ENCODE results near the gene ESYT2.
"Not testable (repeated sequence)": the region's sequence is repeated elsewhere in the genome, so short reads cannot be mapped to it uniquely, and the experiment has no call there.

ESYT2 gene

DNA sequence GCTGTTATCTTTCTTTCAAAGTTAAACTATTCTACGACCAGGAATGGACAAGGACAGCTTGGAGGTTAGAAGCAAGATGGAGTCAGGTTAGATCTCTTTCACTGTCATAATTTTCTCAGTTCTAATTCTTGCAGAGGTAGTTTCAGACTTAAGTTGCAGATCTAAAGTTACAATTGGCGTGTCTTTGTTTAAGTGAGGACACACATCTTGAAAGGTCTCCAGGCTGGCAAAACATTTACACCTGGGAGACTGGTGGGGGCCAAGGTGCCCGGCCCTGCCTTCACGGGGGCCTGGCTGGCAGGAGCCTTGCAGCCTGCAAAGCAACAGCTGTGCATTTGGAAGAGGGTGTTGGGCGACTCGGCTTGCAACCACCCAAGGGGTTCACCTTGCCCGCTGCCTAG is 25.4 kb upstream of the ESYT2 start:
- DNase-seq (ENCODE audit: low read depth) = no peak

DNA sequence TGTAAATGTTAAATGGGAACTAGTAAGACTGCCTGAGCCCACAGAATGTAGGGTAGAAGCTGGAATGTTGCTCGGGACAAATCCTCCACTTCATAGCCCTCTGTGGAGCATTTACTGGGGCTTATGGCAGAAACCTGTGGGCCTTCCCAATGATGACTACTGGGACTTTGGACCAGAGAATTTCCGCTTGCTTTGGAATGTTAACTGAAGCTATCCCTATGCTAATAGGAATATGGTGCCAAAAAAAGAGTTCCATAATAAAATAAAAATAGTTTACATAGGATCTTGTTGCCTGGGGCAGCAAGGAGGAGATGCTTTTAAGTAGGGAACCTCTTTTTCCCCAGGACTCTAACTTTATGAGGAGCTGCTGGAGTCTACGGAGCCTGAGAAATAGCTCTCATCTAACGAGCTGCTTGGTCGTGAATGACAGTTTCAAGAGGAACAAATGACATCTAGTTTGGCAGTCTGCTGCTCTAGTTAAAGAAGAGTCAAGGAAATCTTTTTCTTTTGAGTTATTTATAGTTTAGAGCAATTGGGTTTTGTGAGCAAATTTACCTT is 21.3 kb upstream of the ESYT2 start:
- no peak for DNase-seq (ENCODE audit: low read depth)

DNA sequence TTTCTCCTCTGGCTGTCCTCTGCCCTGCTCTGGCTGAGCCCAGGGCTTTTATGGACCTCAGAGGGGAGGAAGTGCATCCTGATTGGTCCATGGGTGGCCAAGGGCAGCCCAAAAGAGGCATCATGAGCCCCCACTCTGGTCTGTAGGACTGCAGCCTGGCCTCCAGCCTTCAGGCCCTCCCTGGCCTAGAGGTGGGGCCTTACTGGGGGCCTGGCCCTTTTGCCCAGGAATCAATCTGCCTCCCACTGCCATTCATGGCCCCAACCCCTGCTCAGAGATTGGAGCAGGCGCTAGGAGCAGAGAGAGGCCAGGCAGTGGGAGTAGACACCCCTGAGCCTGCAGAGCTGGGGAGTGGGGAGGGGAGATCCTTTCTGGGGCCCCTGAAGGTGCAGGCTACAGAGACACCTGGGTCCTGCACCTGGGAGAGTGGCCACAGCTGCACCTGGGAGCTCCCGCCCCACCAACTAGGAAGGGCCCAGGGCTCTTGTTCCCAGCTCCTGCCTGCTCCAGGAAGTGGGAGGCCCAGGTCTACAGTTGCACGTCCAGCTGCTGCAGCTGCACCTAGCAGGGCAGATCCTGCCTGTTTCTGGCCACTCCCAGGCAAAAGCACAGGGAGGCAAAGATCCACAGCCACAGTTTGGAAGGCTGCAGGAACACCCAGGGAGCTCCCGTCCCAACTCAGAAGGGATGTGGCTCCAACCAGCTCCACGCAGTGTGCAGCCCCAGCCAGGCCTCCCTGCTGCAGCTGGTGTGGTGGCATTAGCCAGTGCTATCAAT is 20.6 kb upstream of the ESYT2 start:
- DNase-seq (ENCODE audit: low read depth) = no peak

DNA sequence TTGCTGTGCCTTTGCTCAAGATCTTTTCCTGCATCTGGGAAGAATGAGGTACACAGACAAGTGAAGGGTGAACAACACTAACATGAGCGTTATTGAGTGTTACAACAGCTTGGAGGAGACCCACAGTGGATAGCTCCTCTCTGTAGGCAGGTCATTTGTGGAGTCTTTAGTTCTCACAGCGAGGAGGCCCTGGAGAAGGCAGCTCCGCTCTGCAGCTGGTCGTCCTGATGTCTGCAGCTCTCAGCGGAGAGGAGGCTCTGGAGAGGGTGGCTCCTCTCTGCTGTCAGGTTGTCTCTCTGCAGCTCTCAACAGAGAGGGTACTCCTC is 20.1 kb upstream of the ESYT2 start:
- DNase-seq (ENCODE audit: low read depth) = no peak

DNA sequence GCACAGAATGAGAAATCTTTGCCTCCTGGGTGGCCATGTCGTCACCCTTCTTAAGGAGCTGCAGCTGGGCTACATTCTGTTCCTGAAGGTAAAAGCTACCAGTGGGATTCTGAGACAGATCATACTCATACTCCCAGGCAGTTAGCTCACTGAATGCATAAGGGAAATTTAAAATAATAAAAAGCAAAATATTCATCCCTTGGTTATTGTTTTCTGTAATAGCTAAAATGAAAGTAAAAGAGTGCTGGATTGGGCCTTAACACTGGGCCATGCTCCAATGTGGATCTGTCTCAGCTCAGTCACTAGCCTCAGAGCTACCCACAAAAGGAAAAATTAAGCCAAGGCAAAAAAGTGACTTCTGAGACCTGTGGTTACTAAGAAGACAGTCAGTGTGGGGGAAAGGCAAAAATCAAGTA is 18.1 kb upstream of the ESYT2 start:
- no peak for DNase-seq (ENCODE audit: low read depth)

DNA sequence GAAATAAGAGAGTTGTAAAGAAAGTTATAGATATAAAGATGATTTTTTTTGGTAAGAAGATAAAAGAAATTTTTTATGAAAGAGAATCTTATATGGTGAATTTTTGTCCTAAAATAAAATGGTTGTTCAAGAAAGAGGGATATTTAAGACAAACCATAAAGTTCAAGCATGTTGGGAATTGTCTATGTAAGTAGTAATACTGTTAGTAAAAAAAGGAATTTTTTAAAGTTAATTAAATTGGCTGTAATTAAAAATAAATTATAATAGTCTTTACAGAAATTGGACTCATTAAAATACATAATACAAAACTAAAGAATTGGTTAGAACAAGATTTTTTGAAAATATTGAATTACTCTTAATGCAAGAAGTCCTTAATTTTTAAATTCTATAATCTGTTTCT is 17.0 kb upstream of the ESYT2 start:
- DNase-seq (ENCODE audit: low read depth) = no peak

DNA sequence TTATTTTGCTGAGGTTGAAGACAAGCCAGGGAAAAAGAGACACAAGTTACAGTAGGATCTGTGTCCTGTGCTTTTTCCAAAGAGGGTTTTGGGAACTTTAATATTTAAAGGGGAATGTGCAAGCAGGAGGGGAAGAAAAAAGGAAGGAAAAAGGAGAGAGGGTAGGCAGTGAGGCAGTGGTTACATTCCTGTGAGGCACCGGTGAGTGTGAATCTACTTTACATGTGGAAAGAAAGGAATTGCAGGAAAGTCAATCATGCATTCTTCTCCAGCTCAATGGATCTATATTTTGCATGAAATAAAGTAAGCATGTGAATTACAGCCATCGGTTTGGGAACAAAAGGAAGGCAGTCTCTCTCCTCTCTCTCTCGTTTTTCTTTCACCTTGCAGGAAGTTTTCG is 14.5 kb upstream of the ESYT2 start:
- no peak for DNase-seq (ENCODE audit: low read depth)

DNA sequence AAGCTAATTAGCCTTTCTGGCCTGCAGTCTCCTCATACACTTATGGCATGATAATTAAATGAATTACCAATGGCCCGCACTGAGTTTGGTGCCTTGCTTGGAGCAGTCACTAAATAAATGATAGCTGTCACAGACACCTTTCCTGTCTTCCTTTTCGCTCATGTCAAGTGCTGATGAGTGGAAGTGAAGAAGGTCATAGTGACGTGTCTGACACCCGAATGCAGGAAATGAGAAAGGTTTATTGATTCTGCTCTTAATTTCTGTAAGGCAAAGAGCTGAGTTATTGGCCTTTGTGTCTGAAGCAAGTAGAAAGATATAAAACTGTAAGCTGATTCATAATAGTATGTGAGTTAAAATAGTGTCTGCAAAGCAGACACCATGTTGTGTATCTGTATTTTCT is 13.2 kb upstream of the ESYT2 start:
- DNase-seq (ENCODE audit: low read depth) = no peak

DNA sequence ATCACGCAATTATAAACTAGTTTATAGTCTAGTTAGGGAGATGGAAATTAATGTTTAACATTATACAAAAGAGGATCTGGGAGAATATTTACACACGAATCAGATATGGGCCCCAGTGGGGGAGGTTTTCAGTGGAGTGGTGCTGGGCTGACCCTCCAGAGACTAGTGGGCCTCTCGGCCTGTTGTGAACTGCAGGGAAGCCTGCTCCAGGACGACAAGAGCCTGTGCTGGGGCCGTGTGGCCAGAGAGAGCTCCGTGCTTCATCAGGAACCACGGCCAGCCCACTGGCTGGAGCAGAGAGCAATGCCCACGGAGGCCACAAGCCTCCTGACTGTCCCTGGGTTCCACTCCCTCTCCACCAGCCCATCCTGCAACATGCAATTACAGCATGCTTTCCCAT is 11.3 kb upstream of the ESYT2 start:
- no peak for DNase-seq (ENCODE audit: low read depth)

DNA sequence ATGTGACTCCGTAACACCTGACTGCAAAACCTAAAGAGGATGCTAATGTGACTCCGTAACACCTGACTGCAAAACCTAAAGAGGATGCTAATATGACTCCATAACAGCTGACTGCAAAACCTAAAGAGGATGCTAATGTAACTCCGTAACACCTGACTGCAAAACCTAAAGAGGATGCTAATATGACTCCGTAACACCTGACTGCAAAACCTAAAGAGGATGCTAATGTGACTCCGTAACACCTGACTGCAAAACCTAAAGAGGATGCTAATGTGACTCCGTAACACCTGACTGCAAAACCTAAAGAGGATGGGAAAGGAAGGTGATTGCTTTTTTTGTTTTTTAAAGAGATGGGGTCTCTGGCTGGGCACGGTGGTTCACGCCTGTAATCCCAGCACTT is 9.9 kb upstream of the ESYT2 start:
- DNase-seq (ENCODE audit: low read depth) = not testable (repeated sequence)

DNA sequence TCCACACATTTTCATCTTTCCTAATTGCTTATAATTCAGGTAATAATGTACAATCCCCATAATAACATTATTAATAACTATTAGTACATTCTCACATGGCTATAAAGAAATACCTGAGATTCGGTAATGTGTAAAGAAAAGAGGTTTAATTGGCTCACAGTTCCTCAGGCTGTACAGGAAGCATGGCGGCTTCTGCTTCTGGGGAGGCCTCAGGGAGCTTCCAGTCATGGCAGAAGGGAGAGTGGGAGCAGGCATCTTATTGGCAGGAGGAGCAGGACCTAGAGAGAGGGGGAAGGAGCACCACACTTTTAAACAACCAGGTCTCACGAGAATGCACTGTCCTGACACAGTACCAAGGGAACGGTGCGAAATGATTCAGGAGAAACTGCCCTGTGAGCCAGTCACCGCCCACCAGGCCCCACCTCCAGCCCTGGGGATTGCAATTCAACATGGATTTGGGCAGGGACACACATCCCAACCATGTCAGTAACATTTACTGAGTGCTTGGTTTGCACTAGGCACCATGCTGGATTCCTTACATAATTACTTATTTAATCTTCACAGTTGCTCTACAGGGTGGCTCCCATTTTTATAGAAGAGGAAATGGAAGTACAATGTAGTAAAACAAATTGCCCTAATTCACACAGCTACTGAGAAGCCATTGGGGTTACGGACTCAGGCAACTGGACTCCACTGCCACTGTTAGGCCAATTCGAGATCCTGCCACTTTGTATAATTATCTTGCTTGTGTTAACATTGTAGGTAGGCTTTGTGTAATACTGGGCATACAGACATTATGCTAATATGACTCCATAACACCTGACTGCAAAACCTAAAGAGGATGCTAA is 8.7 kb upstream of the ESYT2 start:
- DNase-seq (ENCODE audit: low read depth) = no peak

DNA sequence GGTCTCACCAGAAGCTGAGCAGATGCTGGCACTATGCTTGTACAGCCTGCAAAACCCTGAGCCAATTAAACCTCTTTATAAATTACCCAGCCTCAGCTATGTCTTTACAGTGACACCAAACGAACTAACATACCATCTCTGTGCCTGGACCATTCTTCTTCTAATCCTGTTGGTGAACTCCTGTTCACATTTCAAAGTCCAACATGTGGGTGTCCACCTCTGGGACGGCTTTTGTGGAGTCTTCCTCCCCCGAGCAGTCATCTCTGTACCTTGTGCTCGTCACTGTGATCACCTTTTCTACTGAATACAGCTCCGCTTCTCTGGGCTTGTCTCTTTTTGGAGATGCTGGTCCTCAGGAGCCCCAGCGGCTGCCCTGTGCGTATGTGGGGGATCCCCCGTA is 7.4 kb upstream of the ESYT2 start:
- no peak for DNase-seq (ENCODE audit: low read depth)

DNA sequence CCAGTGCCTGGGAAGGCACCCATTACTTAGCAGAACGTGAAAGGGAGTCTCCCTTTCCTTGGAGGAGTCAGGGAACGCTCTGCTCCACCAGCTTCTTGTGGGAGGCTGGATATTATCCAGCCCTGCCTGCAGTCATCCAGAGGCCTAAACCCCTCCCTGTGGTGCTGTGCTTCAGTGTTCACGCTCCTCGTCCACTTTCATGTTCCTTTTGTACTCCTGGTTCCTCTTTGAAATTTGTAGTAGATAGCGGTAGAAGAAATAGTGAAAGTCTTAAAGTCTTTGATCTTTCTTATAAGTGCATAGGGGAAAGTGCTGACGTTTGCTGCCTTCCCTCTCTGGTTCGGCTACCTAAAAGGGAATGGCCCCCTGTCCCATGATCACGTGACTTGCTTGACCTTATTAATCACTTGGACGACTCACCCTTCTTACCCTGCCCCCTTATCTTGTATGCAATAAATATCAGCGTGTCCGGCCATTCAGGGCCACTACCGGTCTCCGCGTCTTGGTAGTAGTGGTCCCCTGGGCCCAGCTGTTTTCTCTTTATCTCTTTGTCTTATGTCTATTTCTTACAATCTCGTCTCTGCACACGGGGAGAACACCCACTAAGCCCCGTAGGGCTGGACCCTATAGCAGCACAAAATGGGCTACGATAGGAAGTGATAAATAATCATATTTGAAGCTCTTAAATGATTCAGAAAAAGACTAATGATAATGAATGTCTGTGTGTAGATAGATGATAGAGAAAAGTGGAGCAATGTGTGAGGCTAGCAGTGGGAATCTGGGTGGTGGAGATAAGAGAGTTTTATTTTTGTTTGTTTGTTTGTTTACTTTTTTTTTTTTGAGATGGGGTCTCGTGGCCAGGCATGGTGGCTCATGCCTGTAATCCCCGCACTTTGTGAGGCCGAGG is 5.8 kb upstream of the ESYT2 start:
- no peak for DNase-seq (ENCODE audit: low read depth)

DNA sequence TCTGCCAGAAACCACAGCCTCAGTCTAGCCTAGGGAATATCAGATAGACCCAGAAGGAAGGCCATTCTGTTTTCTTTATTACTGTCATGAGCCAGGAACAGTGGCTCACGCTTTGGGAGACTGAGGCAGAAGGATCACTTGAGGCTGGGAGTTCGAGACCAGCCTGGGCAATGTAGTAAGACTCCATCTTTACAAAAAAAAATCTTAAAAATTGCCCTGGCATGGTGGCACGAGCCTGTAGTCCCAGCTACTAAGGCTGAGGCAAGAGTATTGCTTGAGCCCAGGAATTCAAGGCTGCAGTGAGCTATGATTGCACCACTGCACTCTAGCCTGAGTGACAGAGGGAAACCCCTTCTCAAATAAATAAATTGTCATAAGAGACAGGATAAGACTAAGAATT is 3.7 kb upstream of the ESYT2 start:
- DNase-seq (ENCODE audit: low read depth) = no peak

DNA sequence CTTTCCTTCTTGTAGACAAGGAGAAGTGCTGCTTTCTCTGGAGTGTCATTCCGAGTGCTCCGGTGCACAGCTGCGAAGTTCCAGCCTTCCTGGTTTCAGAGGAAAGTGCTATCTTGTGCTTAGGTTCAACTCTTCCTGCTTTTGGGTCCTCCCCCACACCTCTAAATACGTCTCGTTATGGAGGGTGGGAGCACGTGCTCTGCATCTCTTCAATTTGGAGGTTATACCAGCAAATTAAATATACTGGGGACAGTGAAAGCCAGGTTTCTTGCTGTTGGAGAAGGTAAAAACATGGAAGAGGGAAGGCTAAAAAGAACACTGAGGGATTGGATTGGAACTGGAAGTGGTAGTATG is 2.4 kb upstream of the ESYT2 start:
- DNase-seq (ENCODE audit: low read depth) = no peak

DNA sequence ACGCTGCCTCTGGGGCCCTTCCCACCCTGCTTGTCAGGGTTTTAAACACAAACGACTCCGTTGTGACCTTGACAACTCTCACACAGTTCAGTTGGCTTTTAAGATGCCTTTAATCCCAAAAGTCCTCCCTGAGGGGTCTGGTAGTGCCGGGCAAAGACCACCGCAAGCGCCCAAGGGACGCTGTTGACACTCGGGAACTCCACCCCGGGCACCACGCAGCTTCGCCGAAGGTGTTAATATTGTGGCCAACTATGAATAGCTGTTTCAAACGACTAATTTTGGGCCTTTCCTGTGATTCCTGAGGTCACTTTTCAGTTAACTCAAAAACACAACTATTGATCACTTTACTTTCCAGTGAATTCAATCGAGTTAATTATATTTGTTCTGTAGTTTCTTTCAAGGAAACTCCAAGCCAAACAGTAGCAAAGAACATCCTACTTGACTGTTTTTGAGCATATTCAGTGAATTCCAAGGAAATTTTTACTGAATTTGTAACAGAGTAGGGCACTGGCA is 958 bp upstream of the ESYT2 start:
- no peak for DNase-seq (ENCODE audit: low read depth)

DNA sequence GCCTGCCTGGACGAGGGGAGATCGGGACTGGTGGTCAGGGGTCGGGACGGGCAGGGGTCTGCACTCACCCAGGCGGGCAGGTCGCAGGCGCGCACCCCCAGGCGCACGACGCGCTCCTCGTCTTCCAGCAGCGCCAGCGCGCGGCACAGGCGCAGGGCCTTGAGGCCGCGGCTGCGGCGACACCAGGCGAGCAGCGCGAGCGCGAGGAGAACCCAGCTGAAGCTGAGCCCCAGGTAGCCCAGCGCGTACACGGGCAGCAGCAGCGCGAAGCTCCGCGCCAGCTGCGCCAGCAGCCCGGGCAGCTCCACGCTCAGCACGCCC is 328 bp downstream of the ESYT2 start:
- peak; percentile 91 for DNase-seq (ENCODE audit: low read depth)

DNA sequence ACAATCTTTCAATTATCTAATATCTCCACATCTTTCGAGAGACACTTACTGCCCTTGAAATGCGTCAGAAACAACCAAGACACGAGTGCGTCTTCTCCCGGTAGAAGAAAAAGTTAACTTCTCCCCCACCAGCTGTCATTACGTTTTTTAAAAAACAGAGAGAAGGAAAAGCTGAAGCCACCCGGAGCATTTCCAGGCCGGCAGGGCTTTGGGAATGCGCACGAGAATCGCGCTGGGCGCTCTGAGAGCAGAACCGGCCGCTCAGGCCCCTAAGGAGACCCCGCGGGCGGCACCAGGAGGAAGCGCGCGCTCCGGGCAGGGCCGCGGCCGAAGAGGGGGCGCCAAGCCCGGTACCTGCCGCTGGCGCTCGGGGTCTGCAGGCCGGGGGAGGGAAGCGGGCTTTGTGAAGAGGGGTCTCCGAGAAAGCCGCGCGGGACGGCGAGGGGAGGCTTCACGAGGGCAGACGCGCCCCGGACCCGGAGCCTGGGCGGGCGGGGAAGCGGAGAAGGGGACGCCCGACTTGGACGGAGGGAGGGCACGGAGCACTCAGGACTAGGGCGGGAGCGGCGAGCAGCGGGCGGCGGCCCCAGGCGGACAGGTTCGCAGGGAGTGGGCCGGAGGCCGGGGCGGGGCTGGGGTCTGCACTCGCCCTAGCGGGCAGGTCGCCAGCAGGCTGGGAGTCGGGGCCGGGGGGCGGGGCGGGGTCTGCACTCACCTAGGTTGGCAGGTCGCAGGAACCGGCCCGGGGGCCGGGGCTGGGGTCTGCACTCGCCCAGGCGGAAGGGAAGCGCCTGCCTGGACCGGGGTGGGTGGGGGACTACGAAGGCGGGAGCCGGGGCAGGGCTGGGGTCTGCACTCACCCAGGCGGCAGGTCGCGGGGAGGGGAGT is 932 bp downstream of the ESYT2 start:
- DNase-seq (ENCODE audit: low read depth) = peak; percentile 52

DNA sequence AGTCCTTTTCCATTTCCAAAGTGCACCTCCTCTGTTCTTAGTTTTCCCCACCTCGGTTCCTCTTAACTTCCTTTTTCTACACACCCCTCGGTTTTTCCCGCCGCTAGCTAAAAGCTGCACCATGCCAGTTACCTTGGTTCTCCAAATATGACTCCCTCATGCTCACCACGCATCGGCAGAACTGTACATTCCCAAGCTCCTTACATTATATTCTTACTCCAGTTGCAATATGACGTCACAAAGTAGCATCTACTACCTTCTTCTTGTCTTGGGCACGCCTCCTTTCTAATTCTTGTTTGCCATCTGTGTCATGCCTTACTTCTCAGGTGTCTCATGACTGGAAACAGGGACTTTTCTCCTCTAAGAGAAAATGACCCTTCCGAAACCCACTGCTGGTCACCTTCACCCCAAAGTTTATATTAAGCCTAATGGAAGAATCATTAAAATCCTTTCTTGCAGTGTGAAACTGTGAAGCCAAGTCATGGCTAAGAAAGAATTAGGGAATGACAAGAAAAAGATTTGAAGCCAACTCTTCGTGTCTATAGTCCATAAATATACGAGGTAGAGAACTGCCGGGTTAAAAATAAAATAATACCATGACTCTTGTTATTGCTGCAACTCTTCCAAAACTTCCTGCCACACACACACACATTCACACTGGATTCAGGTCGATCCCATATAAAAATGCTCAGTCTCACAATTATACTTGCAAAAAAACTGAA is 1.7 kb downstream of the ESYT2 start:
- no peak for DNase-seq (ENCODE audit: low read depth)

DNA sequence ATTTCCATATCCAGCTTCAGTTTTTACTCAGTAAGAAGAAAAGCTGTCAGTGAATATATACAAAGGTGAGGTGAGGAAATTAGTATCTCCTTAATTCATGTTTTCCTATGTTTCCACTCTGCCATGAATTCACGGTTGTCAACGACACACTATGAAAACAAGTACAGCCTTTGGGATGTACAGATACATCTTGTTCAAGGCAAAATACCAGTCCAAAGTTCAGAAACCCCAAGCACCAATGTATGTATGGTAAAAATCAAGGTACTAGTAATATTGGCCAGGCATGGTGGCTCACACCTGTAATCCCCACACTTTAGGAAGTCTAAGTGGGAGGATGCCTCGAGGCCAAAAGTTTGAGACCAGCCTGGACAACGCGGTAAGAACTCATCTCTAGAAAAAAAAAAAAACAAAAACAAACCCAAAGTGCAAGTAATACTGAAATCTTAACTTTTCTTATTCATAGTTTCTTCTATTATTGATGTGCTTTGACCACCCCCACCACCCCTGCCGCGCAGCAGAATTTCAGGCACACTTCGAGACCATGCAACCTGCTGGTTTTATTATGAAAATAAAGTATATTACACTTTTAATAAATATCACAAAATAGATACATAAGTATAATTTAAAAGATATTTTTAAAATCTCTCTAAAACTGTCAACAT is 3.5 kb downstream of the ESYT2 start:
- DNase-seq (ENCODE audit: low read depth) = no peak
